Coronary artery (tissue), 2 donors: Measurements from ENCODE around the gene PTPRD.

ENCODE experiments used
- DNase-seq: peaks from one replicate; pipeline ENCODE4 v3.0.0-alpha.2; 2017; ENCODE audit warnings: low spot score
- H3K27ac ChIP-seq, 2 donors: fragments of 200-600 bp; sonication (generic); one replicate each; pipeline ENCODE4 v1.5.1; 2016 to 2019
- H3K4me3 ChIP-seq: fragments of 200-600 bp; sonication (generic); 2 replicates; pipeline ENCODE4 v1.5.1; 2016; ENCODE audit warnings: mild to moderate bottlenecking, moderate library complexity
- CTCF ChIP-seq: fragments of 200-600 bp; sonication (generic); IDR thresholded peaks from one replicate; pipeline ENCODE4 v1.5.1; 2019; ENCODE audit warnings: antibody characterized with exemption

PTPRD gene

GRCh38 chr9:8494571-8494970 is 2118.2 kb downstream of the PTPRD start:
- Histone ChIP-seq H3K4me3 (no peak overlapping the region), H3K27ac (no peak overlapping the region)
- TF ChIP-seq CTCF: no peak
- DNase-seq: no peak

GRCh38 chr9:8492679-8493078 is 2120.1 kb downstream of the PTPRD start:
- no peak overlapping the region for H3K27ac ChIP-seq
- DNase-seq: no peak
- TF ChIP-seq CTCF: no peak
- no peak overlapping the region for H3K4me3 ChIP-seq

GRCh38 chr9:8492024-8492423 is 2120.8 kb downstream of the PTPRD start:
- H3K27ac ChIP-seq: no peak overlapping the region
- no peak overlapping the region for H3K4me3 ChIP-seq
- TF ChIP-seq CTCF: no peak
- no peak for DNase-seq

- Histone ChIP-seq H3K27ac (no peak overlapping the region), H3K4me3 (no peak overlapping the region)
- DNase-seq: no peak
- no peak for TF ChIP-seq CTCF
These were observed 2121.2 kb downstream of the PTPRD start for GRCh38 chr9:8491563-8491962.

GRCh38 chr9:8489835-8490234 is 2123.0 kb downstream of the PTPRD start:
- no peak for DNase-seq
- Histone ChIP-seq H3K4me3 (no peak overlapping the region), H3K27ac (no peak overlapping the region)
- TF ChIP-seq CTCF: no peak

GRCh38 chr9:8486095-8486494 is 2126.7 kb downstream of the PTPRD start:
- Histone ChIP-seq H3K27ac (no peak overlapping the region), H3K4me3 (no peak overlapping the region)
- no peak for TF ChIP-seq CTCF
- DNase-seq: no peak

GRCh38 chr9:8484597-8485191 is 2128.1 kb downstream of the PTPRD start:
- no peak for TF ChIP-seq CTCF
- Histone ChIP-seq H3K4me3 (no peak overlapping the region), H3K27ac (no peak overlapping the region)
- DNase-seq: no peak
